Endodermal cell (in vitro differentiated cells): ENCODE data around the gene CLEC18A. TPM values are rescaled to one million over a fixed set of nuclear protein-coding genes. Genes with fewer than 3 reads are reported as not detected.

Experiments
- DNase-seq: peaks from one replicate; pipeline ENCODE4 v3.0.0-alpha.2; 2017
- H3K27ac ChIP-seq: 2 replicates; pipeline ENCODE4 v1.5.1; 2013; ENCODE audit warnings: mild to moderate bottlenecking, low read depth, low read length, moderate library complexity
- H3K27me3 ChIP-seq: 2 replicates; pipeline ENCODE4 v1.6.1; 2013; ENCODE audit warnings: mild to moderate bottlenecking, low read length, moderate library complexity; ENCODE audit not compliant: insufficient read depth, control insufficient read depth, poor library complexity, severe bottlenecking
- H3K36me3 ChIP-seq: 2 replicates; pipeline ENCODE4 v1.7.0; 2013; ENCODE audit warnings: mild to moderate bottlenecking, low read length, moderate library complexity; ENCODE audit not compliant: control insufficient read depth, insufficient read depth
- H3K4me1 ChIP-seq: one replicate; pipeline ENCODE4 v1.7.0; 2013; ENCODE audit warnings: low read length; ENCODE audit not compliant: control insufficient read depth, insufficient read depth
- H3K4me3 ChIP-seq: 2 replicates; pipeline ENCODE4 v1.5.1; 2013; ENCODE audit warnings: mild to moderate bottlenecking, low read length, moderate library complexity
- H3K9ac ChIP-seq: 2 replicates; pipeline ENCODE4 v1.6.1; 2013; ENCODE audit warnings: mild to moderate bottlenecking, low read length, moderate library complexity; ENCODE audit not compliant: poor library complexity, severe bottlenecking; ENCODE audit errors: extremely low read depth
- H3K9me3 ChIP-seq: 2 replicates; pipeline ENCODE4 v1.6.1; 2013; ENCODE audit warnings: mild to moderate bottlenecking, low read length, moderate library complexity; ENCODE audit not compliant: control insufficient read depth
- H3K27ac Mint-ChIP-seq: 2 replicates; pipeline ENCODE4 v1.8.0; 2020; ENCODE audit warnings: mixed read lengths
- H3K27me3 Mint-ChIP-seq: 2 replicates; pipeline ENCODE4 v1.8.0; 2021; ENCODE audit warnings: mild to moderate bottlenecking, mixed read lengths; ENCODE audit not compliant: insufficient read depth
- H3K36me3 Mint-ChIP-seq: 2 replicates; pipeline ENCODE4 v1.8.0; 2020; ENCODE audit warnings: low read depth, mixed read lengths
- H3K4me1 Mint-ChIP-seq: 2 replicates; pipeline ENCODE4 v1.8.0; 2020; ENCODE audit warnings: mixed read lengths
- H3K4me3 Mint-ChIP-seq: 2 replicates; pipeline ENCODE4 v1.8.0; 2020; ENCODE audit warnings: mild to moderate bottlenecking, moderate library complexity, mixed read lengths
- H3K9me3 Mint-ChIP-seq: 2 replicates; pipeline ENCODE4 v1.8.0; 2020; ENCODE audit warnings: mild to moderate bottlenecking, mixed read lengths
- WGBS, 2 experiments: methylation state at CpG; one replicate each; pipeline versions ENCODE4 v1.1.5 to v1.1.7; 2013; ENCODE audit warnings: missing lambda C conversion rate in 2 of 2, mixed read lengths in 1 of 2; ENCODE audit not compliant: insufficient coverage in 1 of 2, insufficient read length in 1 of 2; 5-methylcytosine and 5-hydroxymethylcytosine counted together
- total RNA-seq, 2 donors: library from RNA; stranded (reverse); fragmentation: NEBNext Ultra II Directional in 1 of 2; extraction: Animal tissue kit (Norgen Biotek cat#: 25700) in 1 of 2; gene quantifications; 2 replicates in 1 of 2; 3 replicates in 1 of 2; pipeline ENCODE4 v1.2.1, GENCODE V29; 2021
- TF ChIP-seq, protein P1 (sequence below): fragments of 200-600 bp; sonication (generic); conservative IDR thresholded peaks from 2 replicates; pipeline ENCODE4 v1.5.0; 2021; ENCODE audit warnings: antibody characterized with exemption, mild to moderate bottlenecking

The CLEC18A gene
- total RNA-seq, 2 donors from 2014 or later = 2.0 to 2.2 TPM

DNA sequence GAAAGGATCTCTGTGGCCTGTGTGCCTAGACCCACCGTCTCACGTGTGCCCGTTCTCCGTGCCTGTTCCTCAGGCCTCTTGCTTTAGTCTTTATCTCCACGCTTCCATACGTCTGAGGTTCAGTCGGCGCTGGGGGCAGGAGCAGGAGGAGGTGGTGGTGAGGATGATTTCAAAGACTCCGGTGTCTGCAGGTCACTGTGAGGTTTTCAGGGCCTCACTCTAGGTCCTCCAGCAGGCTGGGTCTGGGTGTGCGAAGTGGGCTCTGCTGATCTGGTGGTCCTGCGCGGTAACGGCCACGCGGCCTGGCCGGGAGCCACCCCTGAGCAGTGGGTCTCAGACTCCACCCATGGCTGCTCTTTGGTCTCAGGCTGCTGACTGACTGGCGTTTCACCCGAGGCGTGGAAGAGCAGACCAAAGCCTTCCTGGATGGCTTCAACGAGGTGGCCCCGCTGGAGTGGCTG, 14.4 kb upstream of the CLEC18A start:
- no peaks in the 10 kb centered on the region for H3K9me3 Mint-ChIP-seq
- no peak overlapping the region for H3K27ac ChIP-seq
- no peaks in the 10 kb centered on the region for H3K27me3 Mint-ChIP-seq
- peaks cover 48% of the 10 kb centered on the region for H3K36me3 Mint-ChIP-seq
- TF ChIP-seq, protein P1, sequence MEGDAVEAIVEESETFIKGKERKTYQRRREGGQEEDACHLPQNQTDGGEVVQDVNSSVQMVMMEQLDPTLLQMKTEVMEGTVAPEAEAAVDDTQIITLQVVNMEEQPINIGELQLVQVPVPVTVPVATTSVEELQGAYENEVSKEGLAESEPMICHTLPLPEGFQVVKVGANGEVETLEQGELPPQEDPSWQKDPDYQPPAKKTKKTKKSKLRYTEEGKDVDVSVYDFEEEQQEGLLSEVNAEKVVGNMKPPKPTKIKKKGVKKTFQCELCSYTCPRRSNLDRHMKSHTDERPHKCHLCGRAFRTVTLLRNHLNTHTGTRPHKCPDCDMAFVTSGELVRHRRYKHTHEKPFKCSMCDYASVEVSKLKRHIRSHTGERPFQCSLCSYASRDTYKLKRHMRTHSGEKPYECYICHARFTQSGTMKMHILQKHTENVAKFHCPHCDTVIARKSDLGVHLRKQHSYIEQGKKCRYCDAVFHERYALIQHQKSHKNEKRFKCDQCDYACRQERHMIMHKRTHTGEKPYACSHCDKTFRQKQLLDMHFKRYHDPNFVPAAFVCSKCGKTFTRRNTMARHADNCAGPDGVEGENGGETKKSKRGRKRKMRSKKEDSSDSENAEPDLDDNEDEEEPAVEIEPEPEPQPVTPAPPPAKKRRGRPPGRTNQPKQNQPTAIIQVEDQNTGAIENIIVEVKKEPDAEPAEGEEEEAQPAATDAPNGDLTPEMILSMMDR = no peak
- no peak overlapping the region for H3K9ac ChIP-seq
- 95 to 96% methylated on average over 12 to 21 of the region's 21 CpGs for WGBS, 2 experiments
- H3K4me1 Mint-ChIP-seq = no peaks in the 10 kb centered on the region
- no peak for DNase-seq
- H3K4me3 ChIP-seq = no peak overlapping the region
- H3K4me3 Mint-ChIP-seq = no peak overlapping the region
- H3K27me3 ChIP-seq = no peaks in the 10 kb centered on the region
- no peak overlapping the region for H3K27ac Mint-ChIP-seq
- H3K9me3 ChIP-seq = no peaks in the 10 kb centered on the region
- peaks cover 30% of the 10 kb centered on the region for H3K36me3 ChIP-seq
- no peaks in the 10 kb centered on the region for H3K4me1 ChIP-seq

DNA sequence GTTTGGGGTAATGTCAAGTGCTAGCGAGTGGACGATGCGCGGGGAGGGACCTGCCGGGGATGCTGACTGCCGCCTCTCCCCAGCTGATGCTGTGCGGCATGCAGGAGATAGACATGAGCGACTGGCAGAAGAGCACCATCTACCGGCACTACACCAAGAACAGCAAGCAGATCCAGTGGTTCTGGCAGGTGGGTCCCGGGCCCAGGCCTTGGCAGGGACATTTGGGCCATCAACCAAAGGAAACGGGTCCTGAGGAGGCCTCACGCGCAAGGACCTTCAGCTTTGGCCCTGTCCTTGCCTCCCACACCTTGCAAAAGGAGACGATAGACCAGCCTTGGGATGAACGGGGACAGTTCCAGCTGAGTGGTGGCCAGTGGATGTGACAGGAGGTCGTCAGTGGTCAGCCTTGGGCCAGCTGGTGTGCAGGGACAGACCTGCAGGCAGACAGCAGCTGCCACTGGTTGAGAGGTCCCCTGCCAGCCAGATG, 13.6 kb upstream of the CLEC18A start:
- no peaks in the 10 kb centered on the region for H3K27me3 ChIP-seq
- H3K9ac ChIP-seq = no peak overlapping the region
- no peak overlapping the region for H3K4me3 Mint-ChIP-seq
- H3K9me3 Mint-ChIP-seq = no peaks in the 10 kb centered on the region
- 91 to 95% methylated on average over 15 to 16 of the region's 16 CpGs for WGBS, 2 experiments
- DNase-seq = no peak
- no peaks in the 10 kb centered on the region for H3K4me1 Mint-ChIP-seq
- H3K27me3 Mint-ChIP-seq = no peaks in the 10 kb centered on the region
- peaks cover 30% of the 10 kb centered on the region for H3K36me3 ChIP-seq
- H3K4me1 ChIP-seq = no peaks in the 10 kb centered on the region
- no peak overlapping the region for H3K27ac ChIP-seq
- peaks cover 47% of the 10 kb centered on the region for H3K36me3 Mint-ChIP-seq
- H3K9me3 ChIP-seq = no peaks in the 10 kb centered on the region
- TF ChIP-seq, protein P1 = peak; percentile 58
- no peak overlapping the region for H3K4me3 ChIP-seq
- no peak overlapping the region for H3K27ac Mint-ChIP-seq

DNA sequence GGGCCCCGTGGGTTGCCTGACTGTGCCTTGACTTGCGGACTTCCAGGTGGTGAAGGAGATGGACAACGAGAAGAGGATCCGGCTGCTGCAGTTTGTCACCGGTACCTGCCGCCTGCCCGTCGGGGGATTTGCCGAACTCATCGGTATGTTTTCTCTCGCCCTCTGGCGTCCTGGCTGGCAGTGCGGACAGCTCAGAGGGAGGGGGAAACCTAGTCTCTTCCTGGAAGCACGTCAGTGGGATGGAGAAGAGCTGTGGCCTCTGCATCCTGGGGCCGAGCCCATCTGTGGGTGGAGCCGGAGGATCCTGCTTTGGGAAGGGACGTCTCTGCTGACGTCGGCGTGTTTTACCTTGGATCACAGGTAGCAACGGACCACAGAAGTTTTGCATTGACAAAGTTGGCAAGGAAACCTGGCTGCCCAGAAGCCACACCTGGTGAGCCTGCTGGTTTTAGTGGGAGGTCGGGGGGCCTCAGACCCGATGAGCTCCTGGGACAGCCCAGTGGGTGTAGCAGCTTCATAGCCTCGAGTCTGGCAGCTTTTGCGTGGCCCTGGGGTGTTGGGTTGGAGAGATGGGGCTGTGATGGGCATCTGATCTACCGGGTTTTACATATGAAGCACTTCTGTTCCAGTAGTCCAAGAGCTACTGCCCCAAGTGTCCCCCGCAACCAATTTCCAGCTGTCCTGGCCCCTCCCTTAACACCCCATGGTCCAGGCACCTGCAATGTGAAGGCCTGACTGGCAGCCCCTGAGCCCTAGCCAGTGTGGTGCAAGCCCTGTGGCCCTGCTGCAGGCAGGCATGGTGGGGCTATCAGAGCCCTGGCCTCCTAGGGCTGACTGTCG, 11.9 kb upstream of the CLEC18A start:
- no peak overlapping the region for H3K27ac Mint-ChIP-seq
- DNase-seq = peak; percentile 72
- no peak overlapping the region for H3K27ac ChIP-seq

More for the DNA sequence above, 11.9 kb upstream of the CLEC18A start:
- H3K9ac ChIP-seq = no peak overlapping the region
- no peaks in the 10 kb centered on the region for H3K4me1 Mint-ChIP-seq
- no peak overlapping the region for H3K4me3 ChIP-seq
- H3K36me3 Mint-ChIP-seq = peaks cover 34% of the 10 kb centered on the region
- 93 to 98% methylated on average over 22 to 28 of the region's 28 CpGs for WGBS, 2 experiments
- H3K4me3 Mint-ChIP-seq = no peak overlapping the region
- no peaks in the 10 kb centered on the region for H3K9me3 ChIP-seq
- TF ChIP-seq, protein P1 = no peak
- peaks cover 21% of the 10 kb centered on the region for H3K36me3 ChIP-seq
- H3K27me3 ChIP-seq = no peaks in the 10 kb centered on the region
- H3K4me1 ChIP-seq = no peaks in the 10 kb centered on the region
- no peaks in the 10 kb centered on the region for H3K27me3 Mint-ChIP-seq
- no peaks in the 10 kb centered on the region for H3K9me3 Mint-ChIP-seq
